ENCODE results near the gene ITIH5. TPM values are rescaled to one million over a fixed set of nuclear protein-coding genes. Genes with fewer than 3 reads are reported as not detected.

Gene ITIH5
- total and polyA plus RNA-seq, 2 of the 8 experiments (the other 6 are each of a cell fraction or from before 2014, with no cell fraction given): 5.8 to 7.6 TPM

GRCh38 chr10:7593905-7594304 lies 72.9 kb downstream of the ITIH5 start:
- H2BK120ac ChIP-seq (replicated peaks; ENCODE audit: low read depth, low read length): no peak overlapping the region
- H3K56ac ChIP-seq (replicated peaks; ENCODE audit: insufficient read length, low read depth, low read length): no peak overlapping the region
- H3K23me2 ChIP-seq (ENCODE audit: low read depth, low read length): no peaks in the 10 kb centered on the region
- H4K91ac ChIP-seq (replicated peaks; ENCODE audit: insufficient read length, low read length): no peak overlapping the region
- TF ChIP-seq RXRA (IDR thresholded peaks at IDR 0.05; ENCODE audit: insufficient read depth, low read depth, low read length) (no peak), SP1 (IDR thresholded peaks at IDR 0.05; ENCODE audit: low read depth, low read length) (no peak), POLR2A (IDR thresholded peaks at IDR 0.05; ENCODE audit: control extremely low read depth in 1 of 2, low read depth in 2 of 2, low read length in 2 of 2) (no peak), CBX8 (IDR thresholded peaks at IDR 0.05; ENCODE audit: borderline replicate concordance, low read depth, low read length) (no peak), EGR1 (IDR thresholded peaks at IDR 0.05; ENCODE audit: borderline replicate concordance, low read depth, low read length) (no peak)
- TF ChIP-seq, protein P1, sequence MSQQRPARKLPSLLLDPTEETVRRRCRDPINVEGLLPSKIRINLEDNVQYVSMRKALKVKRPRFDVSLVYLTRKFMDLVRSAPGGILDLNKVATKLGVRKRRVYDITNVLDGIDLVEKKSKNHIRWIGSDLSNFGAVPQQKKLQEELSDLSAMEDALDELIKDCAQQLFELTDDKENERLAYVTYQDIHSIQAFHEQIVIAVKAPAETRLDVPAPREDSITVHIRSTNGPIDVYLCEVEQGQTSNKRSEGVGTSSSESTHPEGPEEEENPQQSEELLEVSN (IDR thresholded peaks at IDR 0.05): no peak
- TF ChIP-seq, protein P2, sequence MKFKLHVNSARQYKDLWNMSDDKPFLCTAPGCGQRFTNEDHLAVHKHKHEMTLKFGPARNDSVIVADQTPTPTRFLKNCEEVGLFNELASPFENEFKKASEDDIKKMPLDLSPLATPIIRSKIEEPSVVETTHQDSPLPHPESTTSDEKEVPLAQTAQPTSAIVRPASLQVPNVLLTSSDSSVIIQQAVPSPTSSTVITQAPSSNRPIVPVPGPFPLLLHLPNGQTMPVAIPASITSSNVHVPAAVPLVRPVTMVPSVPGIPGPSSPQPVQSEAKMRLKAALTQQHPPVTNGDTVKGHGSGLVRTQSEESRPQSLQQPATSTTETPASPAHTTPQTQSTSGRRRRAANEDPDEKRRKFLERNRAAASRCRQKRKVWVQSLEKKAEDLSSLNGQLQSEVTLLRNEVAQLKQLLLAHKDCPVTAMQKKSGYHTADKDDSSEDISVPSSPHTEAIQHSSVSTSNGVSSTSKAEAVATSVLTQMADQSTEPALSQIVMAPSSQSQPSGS (IDR thresholded peaks at IDR 0.05; ENCODE audit: low read length): no peak
- H2BK5ac ChIP-seq (ENCODE audit: low read depth, low read length): no peak overlapping the region
- H2BK20ac ChIP-seq (ENCODE audit: low read length): no peak overlapping the region
- H2BK15ac ChIP-seq (ENCODE audit: low read length): no peak overlapping the region; the same call in 1 of the 2 replicates
- no peak overlapping the region for H3K4me2 ChIP-seq (ENCODE audit: insufficient read depth in 1 of 2, low read depth in 2 of 2, low read length in 2 of 2)
- no peak overlapping the region for H3K14ac ChIP-seq (ENCODE audit: insufficient read length)
- DNase-seq (ENCODE audit: low read depth in 1 of 2, low spot score in 2 of 2): no peak
- no peak for FAIRE-seq
- no peaks in the 10 kb centered on the region for H3K36me3 ChIP-seq (ENCODE audit: control insufficient read depth in 2 of 4, insufficient read depth in 4 of 4, low read length in 3 of 4)
- H2AFZ ChIP-seq (ENCODE audit: low read length): no peak overlapping the region
- 0 out of 2 replicates have a peak overlapping the region, but pooled peaks have one; percentile 39 for H2AK5ac ChIP-seq (ENCODE audit: low read depth, low read length)
- no peak overlapping the region for H4K5ac ChIP-seq (ENCODE audit: insufficient read length, low read depth, low read length)
- H3K27me3 ChIP-seq (replicated peaks in 1 of 4; ENCODE audit: control insufficient read depth in 3 of 4, extremely low read depth in 1 of 4, insufficient read depth in 3 of 4, low read length in 3 of 4): no peaks in the 10 kb centered on the region
- H3K23ac ChIP-seq (ENCODE audit: insufficient read length): no peak overlapping the region
- ChIA-PET POLR2A (ENCODE audit: partially characterized antibody) (interaction anchor here (1.0 kb wide), 1 partner anchor 32 kb away, joined by 3 read pairs; no protein-coding TSS in a partner anchor), CTCF (ENCODE audit: partially characterized antibody) (interaction anchor here (0.8 to 1.3 kb wide), 3 partner anchors 20 to 83 kb away, joined by 3 to 5 read pairs (median 3); no protein-coding TSS in a partner anchor)
- 81% methylated on average over 4 of the region's 4 CpGs; no CpG with 5 or more reads in 1 of the 2 experiments for WGBS, 2 experiments (ENCODE audit: extremely low coverage in 1 of 2, insufficient coverage in 1 of 2, insufficient read length in 1 of 2, insufficient replicate concordance in 2 of 2, low coverage in 1 of 2, low lambda C conversion rate in 2 of 2, missing lambda C conversion rate in 1 of 2)
- H3K4me1 ChIP-seq (replicated peaks in 1 of 4; ENCODE audit: control insufficient read depth in 3 of 4, insufficient read depth in 4 of 4, low read length in 3 of 4): no peaks in the 10 kb centered on the region
- no peak overlapping the region for H3K27ac ChIP-seq (ENCODE audit: low read depth, low read length)
- H4K8ac ChIP-seq (ENCODE audit: extremely low read depth, insufficient read depth, low read length): no peak overlapping the region
- H3K79me1 ChIP-seq (ENCODE audit: low read depth, low read length): no peaks in the 10 kb centered on the region
- no peak overlapping the region for H3K4ac ChIP-seq (replicated peaks; ENCODE audit: insufficient read length, low read depth, low read length)
- no peaks in the 10 kb centered on the region for H4K20me1 ChIP-seq (replicated peaks in 1 of 2; ENCODE audit: control insufficient read depth in 1 of 2, insufficient read depth in 2 of 2, low read length in 2 of 2)
- H3K9ac ChIP-seq (replicated peaks in 1 of 4; ENCODE audit: extremely low read depth in 1 of 4, low read depth in 3 of 4, low read length in 3 of 4): no peak overlapping the region
- H3K18ac ChIP-seq (ENCODE audit: extremely low read depth, low read length): no peak overlapping the region; the same call in 1 of the 2 replicates
- no peaks in the 10 kb centered on the region for H3K79me2 ChIP-seq (ENCODE audit: control insufficient read depth in 1 of 2, insufficient read depth in 2 of 2, low read length in 2 of 2)
- H3K9me3 ChIP-seq (ENCODE audit: insufficient read depth in 2 of 2, low read depth in 1 of 2, low read length in 1 of 2): no peaks in the 10 kb centered on the region
- H2BK12ac ChIP-seq (ENCODE audit: low read depth, low read length): no peak overlapping the region; the same call in 1 of the 2 replicates
- no peak overlapping the region for H3K4me3 ChIP-seq (ENCODE audit: extremely low read depth in 1 of 4, insufficient read depth in 2 of 4, low read depth in 3 of 4, low read length in 4 of 4)

Data from H1 (cell line).